ENCODE data around the gene MAP3K2. TPM values are rescaled to one million over a fixed set of nuclear protein-coding genes. Genes with fewer than 3 reads are reported as not detected.

The MAP3K2 gene
- total and polyA plus RNA-seq, 2 of the 8 experiments (the other 6 are each of a cell fraction or from before 2014, with no cell fraction given): 2.0 to 23.2 TPM

- Histone ChIP-seq H3K18ac (ENCODE audit: extremely low read depth, low read length) (no peak overlapping the region), H4K5ac (ENCODE audit: insufficient read length, low read depth, low read length) (no peak overlapping the region), H3K14ac (ENCODE audit: insufficient read length) (no peak overlapping the region), H2BK5ac (ENCODE audit: low read depth, low read length) (no peak overlapping the region), H3K23ac (ENCODE audit: insufficient read length) (no peak overlapping the region), H3K79me2 (ENCODE audit: control insufficient read depth in 1 of 2, insufficient read depth in 2 of 2, low read length in 2 of 2) (no peaks in the 10 kb centered on the region), H4K8ac (ENCODE audit: extremely low read depth, insufficient read depth, low read length) (no peak overlapping the region), H3K4me3 (ENCODE audit: extremely low read depth in 1 of 4, insufficient read depth in 2 of 4, low read depth in 3 of 4, low read length in 4 of 4) (no peak overlapping the region), H4K20me1 (replicated peaks in 1 of 2; ENCODE audit: control insufficient read depth in 1 of 2, insufficient read depth in 2 of 2, low read length in 2 of 2) (no peaks in the 10 kb centered on the region), H3K4me2 (ENCODE audit: insufficient read depth in 1 of 2, low read depth in 2 of 2, low read length in 2 of 2) (no peak overlapping the region), H3K9ac (replicated peaks in 1 of 4; ENCODE audit: extremely low read depth in 1 of 4, low read depth in 3 of 4, low read length in 3 of 4) (no peak overlapping the region), H3K9me3 (ENCODE audit: insufficient read depth in 2 of 2, low read depth in 1 of 2, low read length in 1 of 2) (0 out of 4 replicates have a peak, but pooled peaks cover 0 to 2% of the 10 kb centered on the region in 2 experiments), H2BK15ac (ENCODE audit: low read length) (no peak overlapping the region), H3K23me2 (ENCODE audit: low read depth, low read length) (no peaks in the 10 kb centered on the region), H2BK120ac (replicated peaks; ENCODE audit: low read depth, low read length) (no peak overlapping the region), H2BK12ac (ENCODE audit: low read depth, low read length) (no peak overlapping the region), H3K4ac (replicated peaks; ENCODE audit: insufficient read length, low read depth, low read length) (no peak overlapping the region), H2AFZ (ENCODE audit: low read length) (no peak overlapping the region), H3K36me3 (ENCODE audit: control insufficient read depth in 2 of 4, insufficient read depth in 4 of 4, low read length in 3 of 4) (no peaks in the 10 kb centered on the region), H3K56ac (replicated peaks; ENCODE audit: insufficient read length, low read depth, low read length) (no peak overlapping the region), H2BK20ac (ENCODE audit: low read length) (no peak overlapping the region), H4K91ac (replicated peaks; ENCODE audit: insufficient read length, low read length) (no peak overlapping the region), H3K27me3 (replicated peaks in 1 of 4; ENCODE audit: control insufficient read depth in 3 of 4, extremely low read depth in 1 of 4, insufficient read depth in 3 of 4, low read length in 3 of 4) (no peaks in the 10 kb centered on the region), H3K27ac (ENCODE audit: low read depth, low read length) (no peak overlapping the region), H3K79me1 (ENCODE audit: low read depth, low read length) (no peaks in the 10 kb centered on the region), H2AK5ac (ENCODE audit: low read depth, low read length) (no peak overlapping the region), H3K4me1 (replicated peaks in 1 of 4; ENCODE audit: control insufficient read depth in 3 of 4, insufficient read depth in 4 of 4, low read length in 3 of 4) (no peaks in the 10 kb centered on the region)
- 88% methylated on average over 9 of the region's 9 CpGs; no CpG with 5 or more reads in 1 of the 2 experiments for WGBS, 2 experiments (ENCODE audit: extremely low coverage in 1 of 2, insufficient coverage in 1 of 2, insufficient read length in 1 of 2, insufficient replicate concordance in 2 of 2, low coverage in 1 of 2, low lambda C conversion rate in 2 of 2, missing lambda C conversion rate in 1 of 2)
- FAIRE-seq (no peak), DNase-seq (ENCODE audit: low read depth in 1 of 2, low spot score in 2 of 2) (peak in 1 of 2 experiments; percentile 41)
- ChIA-PET CTCF (ENCODE audit: partially characterized antibody) (interaction anchor here (0.8 to 7.6 kb wide), 10 partner anchors 10 to 113 kb away, joined by 3 to 46 read pairs (median 5); no protein-coding TSS in a partner anchor), POLR2A (ENCODE audit: partially characterized antibody) (interaction anchor here (1.2 kb wide), 2 partner anchors 8 to 43 kb away, joined by 3 to 4 read pairs; no protein-coding TSS in a partner anchor)
- TF ChIP-seq BRCA1 (IDR thresholded peaks at IDR 0.05; ENCODE audit: low read depth, low read length) (no peak), EGR1 (IDR thresholded peaks at IDR 0.05; ENCODE audit: borderline replicate concordance, low read depth, low read length) (no peak), HDAC6 (IDR thresholded peaks at IDR 0.05; ENCODE audit: low read depth, low read length) (no peak), BACH1 (IDR thresholded peaks at IDR 0.05; ENCODE audit: low read length) (no peak), ATF3 (IDR thresholded peaks at IDR 0.05; ENCODE audit: insufficient read depth, low read depth, low read length) (no peak), SUZ12 (IDR thresholded peaks at IDR 0.05; ENCODE audit: low read length) (no peak), GABPA (IDR thresholded peaks at IDR 0.05; ENCODE audit: borderline replicate concordance, insufficient read depth, low read length) (no peak), E2F6 (IDR thresholded peaks at IDR 0.05) (no peak), SIX5 (IDR thresholded peaks at IDR 0.05; ENCODE audit: low read depth, low read length) (no peak), POLR2AphosphoS5 (IDR thresholded peaks at IDR 0.05; ENCODE audit: low read depth, low read length) (no peak), ATF2 (IDR thresholded peaks at IDR 0.05; ENCODE audit: low read length) (no peak), TCF12 (IDR thresholded peaks at IDR 0.05; ENCODE audit: low read depth, low read length) (no peak)
These were observed 49.3 kb upstream of the MAP3K2 start for GRCh38 chr2:127437056-127437455.
